8988T (cell line): ENCODE results near the gene NUB1.

ENCODE experiments used
- DNase-seq: peaks from one replicate; pipeline ENCODE4 v3.0.0; 2011

Gene NUB1

DNA sequence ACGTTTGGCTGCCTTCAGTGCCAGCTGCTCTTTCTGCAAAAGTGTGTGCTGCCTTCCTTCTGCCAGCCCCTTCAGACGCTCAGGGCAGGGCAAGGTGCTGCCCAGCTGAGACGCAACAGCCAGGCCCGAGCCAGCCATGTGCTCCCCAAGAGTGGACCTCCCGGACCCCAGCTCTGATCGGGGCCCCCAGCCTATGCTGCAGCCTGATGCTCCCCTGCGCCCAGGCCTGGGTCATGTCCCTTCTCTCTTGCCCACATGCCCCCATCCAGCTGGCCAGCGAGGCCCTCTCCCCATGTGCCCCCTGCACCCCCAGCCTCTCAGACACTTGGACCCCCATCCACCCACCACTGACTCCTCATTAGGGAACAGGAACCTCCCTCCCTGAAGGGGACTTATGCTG, 50.4 kb downstream of the NUB1 start:
- no peak for DNase-seq

DNA sequence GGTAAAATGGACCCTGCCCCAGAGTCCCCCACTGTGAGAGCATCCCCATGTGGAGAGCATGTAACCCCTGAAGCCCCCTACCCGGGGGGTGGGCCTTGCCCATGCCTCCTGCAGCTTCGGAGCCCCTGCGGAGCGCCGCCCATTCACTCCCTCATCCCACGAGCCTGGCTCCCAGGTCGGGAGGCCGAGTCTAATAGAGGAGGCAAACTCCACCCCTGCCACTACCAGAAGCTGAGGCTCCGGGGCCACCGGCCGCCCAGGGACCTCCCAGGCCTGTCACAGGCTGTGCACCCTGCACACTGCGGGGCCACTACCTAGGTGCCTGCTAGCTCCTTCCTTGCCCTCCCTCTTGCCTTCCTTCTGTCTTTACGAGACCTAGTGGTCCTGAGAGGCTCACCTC, 50.8 kb downstream of the NUB1 start:
- no peak for DNase-seq

DNA sequence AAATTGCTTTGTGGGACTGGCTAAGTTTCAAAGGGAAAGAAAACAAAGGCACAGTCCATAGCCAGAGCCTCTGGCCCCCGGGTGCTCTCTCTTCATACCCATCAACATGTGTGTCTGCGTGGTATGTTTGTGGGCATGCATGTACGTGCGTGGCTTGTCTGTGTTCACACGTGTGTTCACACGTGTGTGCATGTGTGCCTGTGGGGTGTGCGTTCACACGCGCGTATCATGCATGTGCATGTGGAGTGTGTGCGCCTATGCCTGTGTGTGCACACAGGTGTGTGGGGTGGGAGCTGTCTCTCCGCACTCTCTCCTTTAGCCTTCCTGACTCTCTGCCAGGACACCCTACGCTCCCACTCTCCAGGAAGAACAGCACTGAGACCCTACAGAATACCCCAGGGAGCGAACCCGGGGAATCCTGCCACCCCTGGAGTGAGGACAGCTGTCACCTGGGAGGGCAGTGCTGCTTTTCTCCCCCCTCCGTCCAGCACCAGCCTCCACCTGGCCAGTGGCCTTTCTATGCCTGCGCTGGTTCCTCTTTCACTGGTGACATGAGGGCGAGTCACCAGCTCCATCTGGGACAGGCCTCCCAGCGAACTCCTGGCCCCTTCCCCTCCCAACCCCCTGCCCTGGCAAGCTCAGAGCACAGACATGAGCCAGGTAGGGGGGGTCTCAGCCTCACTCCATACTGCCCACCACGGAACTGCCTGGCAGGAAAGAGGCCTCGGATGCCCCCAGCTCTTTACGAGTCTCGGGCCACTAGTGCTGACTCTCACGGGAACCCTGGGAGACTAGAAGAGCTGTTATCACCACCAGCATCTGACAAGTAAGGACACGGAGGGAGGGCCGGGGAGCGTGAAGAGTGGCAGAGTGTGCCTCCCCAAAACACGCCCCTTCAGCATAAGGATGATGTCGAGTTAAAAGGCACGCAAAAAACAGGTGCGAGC, 51.7 kb downstream of the NUB1 start:
- no peak for DNase-seq

DNA sequence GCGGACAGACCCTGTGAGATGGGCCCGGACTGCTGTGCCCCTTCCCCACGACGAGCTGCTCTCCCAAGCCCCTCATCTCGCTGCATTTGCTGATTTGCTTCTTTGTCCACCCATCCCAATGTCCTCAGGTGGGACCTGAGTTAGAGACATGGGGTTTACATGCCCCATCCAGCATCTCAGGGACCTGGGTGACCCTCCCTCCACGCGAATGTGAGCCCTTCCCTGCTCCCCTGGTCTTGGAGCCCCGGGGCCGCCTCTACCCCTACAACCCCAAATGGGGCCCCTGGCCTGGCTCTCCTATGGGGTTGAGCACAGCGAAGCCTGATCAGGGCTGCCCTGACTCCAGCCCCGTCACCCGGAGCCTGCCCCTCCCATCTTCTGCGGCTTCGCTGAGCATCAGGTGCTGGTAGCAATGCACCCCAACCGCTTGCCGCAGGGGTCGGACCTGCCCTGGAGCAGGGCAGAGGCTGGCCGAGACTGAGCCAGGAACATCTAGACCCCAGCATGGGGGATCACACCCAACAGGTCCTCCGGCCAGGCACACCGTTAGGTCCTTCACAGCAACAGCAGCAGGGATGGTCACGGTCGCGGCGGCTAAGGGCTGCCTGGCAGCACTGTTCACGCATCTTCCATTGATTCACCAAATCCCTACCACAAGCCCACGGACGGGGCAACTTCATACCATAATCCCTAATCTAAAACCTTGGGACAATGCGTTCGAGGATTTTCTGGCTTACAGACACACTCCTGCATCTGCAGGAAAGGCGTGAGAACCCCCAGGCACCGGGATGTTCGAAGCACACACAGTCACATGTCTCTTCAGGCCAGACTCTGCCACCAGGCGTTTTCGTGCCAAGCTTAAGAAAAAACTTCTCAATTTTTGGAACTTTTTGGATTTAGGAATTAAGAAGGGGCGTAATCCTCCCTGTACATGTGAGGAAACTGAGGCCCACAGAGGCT, 52.7 kb downstream of the NUB1 start:
- no peak for DNase-seq

DNA sequence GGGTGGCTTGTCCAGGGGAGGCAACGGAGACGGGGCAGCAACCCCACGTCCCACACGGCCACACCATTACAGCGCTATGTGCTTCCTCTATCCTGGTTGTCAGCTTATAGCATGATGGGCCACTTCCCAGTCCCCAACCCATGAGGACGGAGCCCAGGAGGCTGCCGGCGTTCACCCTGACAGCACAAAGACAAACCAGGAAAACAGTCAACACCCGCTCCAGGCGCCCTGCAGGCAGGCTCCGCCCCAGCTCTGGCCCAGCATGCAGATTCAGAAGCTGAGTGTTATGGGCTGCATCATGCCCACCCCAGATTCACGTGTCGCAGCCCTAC, 53.4 kb downstream of the NUB1 start:
- DNase-seq, result no peak

DNA sequence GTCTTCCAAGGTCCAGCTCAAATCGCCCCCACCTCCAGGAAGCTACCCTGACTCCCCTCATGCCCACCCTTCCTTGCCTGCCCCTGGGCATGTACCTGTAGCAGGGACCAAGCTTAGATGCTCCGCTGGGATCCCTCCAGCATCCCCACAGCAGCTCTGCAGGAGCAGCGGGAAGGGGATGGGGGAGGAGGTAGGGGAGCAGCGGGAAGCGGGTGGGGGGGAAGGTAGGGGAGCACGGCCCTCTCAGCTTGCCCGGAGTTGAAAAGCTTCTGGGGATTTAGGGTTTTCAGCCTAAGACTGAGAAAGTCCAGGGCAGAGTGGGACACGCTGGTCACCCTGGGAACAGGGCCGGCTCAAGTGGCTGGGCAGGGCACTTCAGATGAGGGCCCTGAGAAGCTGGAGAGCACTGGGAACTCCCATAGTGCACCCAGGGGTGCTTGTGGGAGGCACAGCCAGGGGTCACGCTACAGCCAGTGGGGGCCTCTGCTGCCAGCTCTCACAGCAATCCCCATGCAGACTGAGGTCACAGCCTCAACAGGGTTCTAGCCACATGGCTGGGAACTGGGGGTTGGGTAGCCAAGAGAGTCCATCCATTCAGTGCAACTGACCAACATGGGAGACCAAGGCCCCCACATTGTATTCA, 54.8 kb downstream of the NUB1 start:
- DNase-seq, result no peak

DNA sequence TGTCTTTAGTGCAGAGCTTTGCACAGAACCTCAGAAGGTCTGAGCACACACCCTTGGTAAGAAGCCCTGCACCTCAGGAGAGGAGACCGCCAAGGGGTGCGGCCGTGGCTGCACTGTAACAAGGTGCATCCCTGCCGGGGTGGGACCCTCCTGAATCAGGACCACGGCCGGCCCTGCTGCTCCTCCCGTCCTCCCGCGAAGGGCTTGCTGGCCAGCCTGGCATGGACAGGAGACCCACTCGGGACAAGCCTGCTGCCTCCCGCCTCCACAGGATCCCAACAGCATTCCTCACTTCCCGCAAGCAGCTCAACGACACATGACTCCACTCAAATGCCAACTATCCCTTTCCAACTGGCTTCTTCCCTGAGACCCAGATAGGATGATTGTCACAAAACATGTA, 55.4 kb downstream of the NUB1 start:
- DNase-seq, result no peak

DNA sequence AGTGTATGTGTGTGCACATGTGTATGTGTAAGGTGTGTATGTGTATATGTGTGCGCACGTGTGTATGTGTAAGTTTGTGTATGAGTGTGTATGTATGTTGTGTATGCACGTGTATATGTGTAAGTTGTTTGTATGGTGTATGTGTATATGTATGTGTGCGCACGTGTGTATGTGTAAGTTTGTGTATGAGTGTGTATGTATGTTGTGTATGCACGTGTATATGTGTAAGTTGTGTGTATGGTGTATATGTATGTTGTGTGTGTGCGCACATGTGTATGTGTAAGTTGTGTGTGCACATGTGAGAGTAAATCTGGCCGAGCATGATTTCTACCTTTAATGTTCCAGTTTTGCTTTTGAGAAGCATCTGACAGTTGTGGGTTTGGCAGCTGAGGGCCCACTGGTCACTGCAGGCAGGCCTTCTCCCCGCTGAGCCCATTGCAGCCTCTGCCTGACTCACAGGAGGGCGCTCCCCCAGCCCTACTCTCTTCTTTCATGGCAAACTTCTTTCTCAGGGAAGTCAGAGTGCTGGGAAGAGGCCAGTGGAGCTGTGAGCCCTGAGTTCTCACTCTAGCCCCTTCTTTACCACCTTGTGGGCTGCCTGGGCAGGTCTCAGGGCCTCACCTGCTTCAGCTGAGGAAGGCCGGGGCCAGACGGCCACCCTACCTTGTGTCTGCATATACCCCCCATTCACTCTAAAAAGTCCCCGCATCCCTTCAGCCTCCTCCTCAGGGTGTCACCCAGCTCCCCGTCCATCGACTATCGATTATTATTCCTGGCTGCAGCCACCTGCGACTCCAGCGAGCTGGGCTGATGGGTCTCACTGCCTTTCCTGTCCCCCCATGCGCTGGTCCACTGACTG, 57.1 kb downstream of the NUB1 start:
- peak; percentile 23 for DNase-seq

DNA sequence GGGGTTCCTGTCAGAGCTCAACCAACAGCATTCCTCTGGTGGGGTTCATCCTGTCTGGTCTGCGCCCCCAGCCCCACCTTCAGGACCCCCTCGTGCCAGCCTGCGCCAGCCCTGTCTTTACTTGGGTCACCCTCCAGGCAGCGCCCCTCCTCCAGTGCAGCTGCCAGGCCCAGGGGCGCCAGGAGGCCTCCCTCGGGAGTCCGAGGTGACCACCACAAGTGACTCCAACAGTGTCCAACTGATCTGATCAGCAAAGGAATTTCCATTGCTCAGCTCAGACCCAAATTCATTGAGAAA, 57.6 kb downstream of the NUB1 start:
- DNase-seq, result no peak

DNA sequence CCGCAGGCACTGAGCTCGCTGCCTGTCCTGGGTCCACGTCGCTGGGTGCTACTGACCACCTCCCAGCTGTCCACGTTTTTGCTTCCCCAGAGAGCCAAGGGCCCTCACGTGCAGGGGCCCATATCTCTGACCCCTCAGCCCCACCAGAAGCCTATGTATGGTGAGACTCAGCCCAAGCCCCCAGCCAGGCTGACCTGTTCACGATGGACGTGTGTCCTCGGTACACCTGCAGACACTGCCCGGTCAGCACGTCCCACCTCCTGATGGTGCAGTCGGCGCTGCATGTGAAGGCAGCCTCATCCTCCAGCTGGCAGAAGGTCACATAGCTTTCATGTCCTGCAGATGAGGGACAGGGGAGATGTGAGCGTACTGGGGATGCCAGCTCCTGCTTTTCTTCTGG, 58.3 kb downstream of the NUB1 start:
- no peak for DNase-seq

DNA sequence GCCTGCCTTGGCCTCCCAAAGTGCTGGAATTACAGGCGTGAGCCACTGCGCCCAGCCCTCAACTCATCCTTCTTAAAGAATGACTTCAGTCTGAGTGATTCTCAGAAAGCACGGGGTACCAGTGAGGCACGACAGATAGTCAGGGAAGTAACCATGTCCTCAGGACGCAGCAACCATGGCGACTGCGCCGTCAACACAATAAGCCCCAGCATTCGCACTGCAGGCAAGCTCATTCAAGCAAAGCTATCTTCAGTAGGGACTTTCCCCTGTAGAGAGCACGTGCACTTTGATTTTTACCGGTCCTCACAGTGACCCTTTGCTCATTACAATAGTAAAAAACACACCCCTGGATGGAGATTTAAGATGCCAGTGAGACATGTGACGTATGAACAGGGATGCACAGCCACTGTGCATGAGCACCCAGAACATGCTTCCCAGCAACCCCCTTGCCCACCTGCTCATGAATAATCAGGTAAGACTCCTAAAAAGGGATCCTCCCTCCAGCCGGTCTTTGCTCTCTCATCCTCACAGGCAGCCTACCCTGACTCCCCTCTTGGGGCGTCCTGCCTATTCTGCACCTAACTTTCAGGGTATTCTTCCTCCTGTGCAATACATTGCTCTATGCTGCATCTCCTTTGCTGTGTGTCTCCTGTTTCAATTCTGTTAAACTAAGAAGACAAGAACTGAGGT, 59.2 kb downstream of the NUB1 start:
- no peak for DNase-seq

DNA sequence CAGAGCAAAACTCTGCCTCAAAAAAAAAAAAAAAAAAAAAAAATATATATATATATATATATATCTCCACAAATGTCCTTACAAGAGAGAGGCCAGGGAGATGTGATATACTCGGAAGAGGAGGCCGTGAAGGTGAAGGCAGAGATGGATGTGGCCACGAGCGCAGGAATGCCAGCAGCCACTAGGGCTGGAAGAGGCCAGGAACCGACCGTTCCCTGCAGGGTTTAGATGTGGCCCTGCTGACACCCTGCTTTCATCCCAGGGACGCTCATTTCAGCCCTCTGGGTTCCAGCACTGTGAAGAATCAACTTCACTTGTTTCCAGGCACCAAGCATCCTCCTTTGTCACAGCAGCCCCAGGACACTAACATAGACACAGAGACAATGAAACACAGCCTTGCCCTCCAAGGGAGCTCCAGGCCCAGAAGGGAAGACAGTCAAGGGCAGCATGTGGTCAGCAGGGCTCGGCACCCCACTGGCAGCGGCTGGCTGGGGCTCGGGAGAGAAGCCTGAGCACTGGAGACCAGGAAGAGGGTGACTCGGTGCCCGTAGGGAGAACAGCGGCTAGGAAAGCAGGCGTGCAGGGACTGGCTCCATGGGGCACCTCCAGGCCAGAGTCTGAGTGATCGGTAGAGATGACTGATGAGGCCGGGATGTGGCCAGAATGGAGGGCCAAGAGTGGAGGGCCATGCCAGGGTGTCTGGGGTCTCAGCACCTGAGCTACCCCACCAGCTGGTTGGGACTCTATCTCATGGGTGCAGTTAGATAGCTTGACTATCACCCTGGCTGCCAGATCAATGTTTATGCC, 60.6 kb downstream of the NUB1 start:
- no peak for DNase-seq

DNA sequence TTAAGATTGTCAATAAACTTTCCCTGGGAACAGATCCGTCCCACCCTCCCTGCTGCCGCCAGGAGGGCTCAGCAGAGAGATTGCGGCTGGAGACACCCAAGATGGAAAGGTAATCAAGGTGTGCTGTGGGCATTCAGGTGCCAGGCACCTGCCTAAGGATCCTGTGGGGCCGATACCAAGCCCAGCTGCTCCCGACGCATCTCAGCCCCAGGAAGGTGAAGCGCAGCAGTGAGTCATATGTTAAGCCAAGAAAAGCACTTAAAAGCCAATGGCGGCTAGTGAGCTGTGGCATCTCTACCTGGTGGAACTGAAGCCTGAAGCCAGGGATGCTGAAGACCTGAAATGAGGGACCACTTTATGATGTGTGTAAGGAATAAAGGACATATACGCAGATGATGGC, 62.2 kb downstream of the NUB1 start:
- no peak for DNase-seq

DNA sequence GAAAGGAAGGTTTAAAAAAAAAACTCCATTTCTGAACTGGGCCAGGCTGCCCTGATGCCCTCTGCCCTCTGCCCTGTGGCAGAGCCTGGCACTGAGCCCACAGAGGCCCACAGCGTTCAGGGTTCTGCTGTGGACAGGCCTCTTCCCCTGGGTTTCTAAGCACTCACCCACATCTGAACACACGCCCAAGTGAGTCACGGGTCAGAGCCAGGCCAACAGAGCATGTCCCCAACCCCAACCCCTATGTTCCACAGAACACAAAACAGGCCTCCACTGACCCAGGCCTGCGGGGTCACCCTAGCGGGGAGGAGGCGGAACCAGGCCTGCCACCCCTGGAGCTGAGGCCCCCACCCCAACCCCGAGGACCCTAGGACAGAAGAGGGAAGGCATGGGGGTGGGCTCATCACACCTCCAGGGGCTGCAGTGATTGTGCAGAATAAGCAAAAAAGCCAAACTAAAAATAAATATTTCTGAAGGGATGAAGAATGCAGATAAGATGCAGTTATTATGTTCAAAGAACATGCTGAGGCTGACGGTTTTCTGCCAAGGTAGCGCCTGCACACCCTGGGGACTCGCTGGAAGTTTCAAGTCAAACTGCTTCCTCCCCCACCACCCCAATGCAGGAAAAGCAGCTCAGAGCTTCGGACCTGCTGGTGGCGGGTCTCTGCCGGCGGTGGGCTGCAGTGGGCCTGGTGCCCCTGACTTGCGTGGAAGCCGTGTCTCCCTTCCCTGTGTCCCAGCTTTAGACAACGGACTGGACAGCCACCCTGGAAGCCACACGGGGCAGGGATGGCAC, 62.8 kb downstream of the NUB1 start:
- no peak for DNase-seq

DNA sequence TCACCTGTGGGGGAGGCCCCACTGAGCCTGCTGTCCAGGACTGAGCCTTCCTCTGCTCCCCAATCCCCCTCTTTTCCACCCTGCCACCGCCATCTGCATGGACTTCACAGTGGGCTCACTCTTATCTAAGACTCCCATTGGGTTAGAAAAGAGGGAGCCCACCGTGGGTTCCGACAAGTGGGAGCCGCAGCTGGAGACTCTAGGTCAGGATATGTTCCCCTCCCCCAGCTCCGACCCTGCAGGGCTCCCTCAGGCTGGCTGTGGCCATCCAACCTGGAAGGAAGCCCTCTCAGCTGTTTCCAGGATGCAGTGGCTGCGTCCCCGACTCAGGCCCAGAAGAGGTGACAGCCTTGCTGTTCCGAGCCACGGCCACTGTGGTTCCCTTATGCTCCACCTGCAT, 63.4 kb downstream of the NUB1 start:
- DNase-seq, result no peak

DNA sequence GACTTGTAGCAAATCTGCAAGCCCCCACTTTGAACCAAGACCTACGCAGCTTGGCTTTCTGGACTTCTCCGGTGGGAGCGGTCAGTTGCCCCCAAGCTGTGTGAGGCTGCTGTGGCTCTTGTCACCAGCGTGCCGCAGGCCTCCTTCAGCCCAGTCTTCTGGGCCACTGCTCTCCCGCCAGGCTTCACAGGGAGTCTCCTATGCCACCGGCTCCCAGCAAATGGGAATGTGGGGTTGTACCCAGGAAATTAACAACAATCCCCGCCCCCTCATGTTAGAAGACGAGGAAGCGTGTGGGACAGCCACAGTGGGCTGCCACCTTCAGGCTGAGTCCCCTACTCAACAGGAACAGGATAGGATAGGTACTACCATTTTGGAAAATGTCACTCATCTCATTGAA, 64.0 kb downstream of the NUB1 start:
- DNase-seq, result no peak

DNA sequence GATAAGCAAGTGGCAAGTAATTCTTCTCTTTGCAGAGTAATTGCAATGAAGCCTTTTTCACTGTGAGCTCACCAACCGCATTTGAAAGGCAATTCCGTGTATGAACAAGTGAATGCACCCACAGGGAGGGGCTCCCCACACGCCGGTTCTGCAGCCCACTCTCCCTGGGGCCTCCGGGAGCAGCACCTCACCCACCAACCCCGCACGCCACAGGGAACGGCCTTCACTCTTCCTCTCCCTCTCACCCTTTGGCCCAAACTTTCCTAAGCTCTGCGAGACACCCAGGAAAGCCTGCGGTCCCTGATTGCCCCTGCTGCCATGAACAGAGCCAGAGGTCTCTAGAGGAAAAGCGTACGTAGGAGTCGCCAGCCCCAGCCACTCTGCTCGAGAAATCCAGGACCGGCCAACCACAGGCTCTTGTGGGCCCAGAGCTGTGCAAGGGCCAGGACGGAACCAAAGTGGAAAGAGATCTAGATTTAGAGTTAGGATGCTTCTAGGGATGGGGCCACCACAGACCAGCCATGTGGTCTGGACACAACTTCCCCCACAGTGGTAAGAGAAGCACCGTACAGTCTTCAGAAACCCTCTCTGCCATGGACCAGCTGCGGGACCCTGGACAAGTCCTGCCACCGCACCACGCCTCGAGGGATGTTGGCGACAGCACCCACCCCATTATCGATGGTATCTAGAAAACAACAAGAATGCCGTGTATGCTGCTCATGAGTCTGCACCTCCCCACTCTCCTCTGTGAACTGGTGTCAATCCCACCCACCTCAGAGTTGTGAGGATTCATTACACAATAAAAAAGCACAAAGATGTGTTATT, 64.7 kb downstream of the NUB1 start:
- no peak for DNase-seq

DNA sequence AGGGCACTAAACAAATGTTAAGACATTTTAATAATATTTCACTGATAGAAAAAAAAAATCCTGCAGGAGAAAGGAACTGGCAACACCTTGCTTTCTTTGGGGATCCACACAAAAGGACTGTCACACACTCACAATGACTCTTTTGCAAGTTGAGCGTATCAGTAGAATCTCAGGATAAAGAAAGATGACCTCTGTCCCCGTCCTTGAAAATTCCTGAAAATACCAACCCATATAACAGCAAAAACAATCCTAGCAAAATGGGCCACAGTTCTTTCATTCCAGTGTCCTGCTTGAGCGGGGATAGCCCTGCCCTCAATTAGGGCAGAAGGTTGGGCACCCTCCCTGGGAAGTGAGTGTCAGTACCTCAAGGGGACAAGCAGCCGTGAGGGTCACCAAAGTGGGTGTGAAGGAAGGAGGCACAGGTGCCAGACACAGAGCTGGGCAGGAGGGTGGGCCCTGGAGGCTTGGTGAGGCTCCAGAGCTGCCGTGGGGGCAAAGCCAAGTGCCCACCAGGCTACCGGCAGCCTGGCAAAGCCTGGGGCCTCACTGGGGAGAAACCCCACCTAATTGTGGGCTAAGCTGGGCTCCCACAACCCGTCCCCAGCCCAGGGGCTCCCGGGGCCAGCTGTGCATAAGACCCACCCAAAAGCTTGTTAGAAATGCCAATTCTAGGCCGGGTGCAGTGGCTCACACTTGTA, 65.4 kb downstream of the NUB1 start:
- DNase-seq, result no peak

DNA sequence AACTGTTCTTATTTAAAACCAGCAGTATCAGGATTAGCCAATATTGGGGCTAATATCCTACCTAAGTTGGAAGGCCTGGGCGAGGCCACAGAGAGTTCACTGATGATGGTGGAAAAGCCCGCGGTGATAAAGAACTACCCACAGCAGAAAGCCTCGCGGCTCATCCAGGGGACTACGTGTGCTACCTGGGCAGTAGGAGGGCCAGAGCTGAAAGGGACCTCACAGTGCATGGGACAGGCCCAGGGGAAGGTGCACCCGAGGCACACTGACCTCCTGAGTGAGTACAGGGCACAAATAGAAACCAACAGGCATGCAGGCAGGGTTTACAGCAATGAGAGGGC, 66.9 kb downstream of the NUB1 start:
- DNase-seq, result no peak
